Inflammatory macrophage treated with lipopolysaccharide for 4 hours (primary cell): ENCODE data around the gene IQCN.

Experiments
- DNase-seq: peaks from one replicate; pipeline ENCODE4 v3.0.0-alpha.2; 2020

IQCN gene

GRCh38 chr19:18264137-18264854, 10.0 kb downstream of the IQCN start:
- DNase-seq: no peak

- no peak for DNase-seq
Observed at GRCh38 chr19:18263324-18264136, 10.7 kb downstream of the IQCN start.

- DNase-seq: no peak
Observed at GRCh38 chr19:18262917-18263316, 11.3 kb downstream of the IQCN start.

- no peak for DNase-seq
Observed at GRCh38 chr19:18262144-18262543, 12.1 kb downstream of the IQCN start.

GRCh38 chr19:18261474-18261873, 12.8 kb downstream of the IQCN start:
- DNase-seq: no peak

- peak; percentile 32 for DNase-seq
Observed at GRCh38 chr19:18259893-18260292, 14.4 kb downstream of the IQCN start.

- no peak for DNase-seq
Observed at GRCh38 chr19:18257503-18258470, 16.5 kb downstream of the IQCN start.

- DNase-seq: no peak
Observed at GRCh38 chr19:18254546-18255503, 19.4 kb downstream of the IQCN start.

- no peak for DNase-seq
Observed at GRCh38 chr19:18253716-18254115, 20.5 kb downstream of the IQCN start.

- DNase-seq: no peak
Observed at GRCh38 chr19:18253130-18253529, 21.1 kb downstream of the IQCN start.

- DNase-seq: no peak
Observed at GRCh38 chr19:18252370-18252717, 21.9 kb downstream of the IQCN start.

- peak; percentile 62 for DNase-seq
Observed at GRCh38 chr19:18251587-18252369, 22.5 kb downstream of the IQCN start.

- no peak for DNase-seq
Observed at GRCh38 chr19:18249834-18250233, 24.4 kb downstream of the IQCN start.

GRCh38 chr19:18245297-18245696, 29.0 kb downstream of the IQCN start:
- no peak for DNase-seq

- no peak for DNase-seq
Observed at GRCh38 chr19:18239303-18239702, 34.9 kb downstream of the IQCN start.

- DNase-seq: no peak
Observed at GRCh38 chr19:18234194-18234593, 40.1 kb downstream of the IQCN start.

GRCh38 chr19:18233224-18233825, 40.9 kb downstream of the IQCN start:
- DNase-seq: peak; percentile 22

GRCh38 chr19:18232540-18233223, 41.6 kb downstream of the IQCN start:
- no peak for DNase-seq

GRCh38 chr19:18231775-18232174, 42.5 kb downstream of the IQCN start:
- DNase-seq: peak; percentile 33
